Smooth muscle cell (in vitro differentiated cells): ENCODE results near the gene KLK5. TPM values are rescaled to one million over a fixed set of nuclear protein-coding genes. Genes with fewer than 3 reads are reported as not detected.

Experiments used
- DNase-seq: peaks from one replicate; lab custom pipeline; 2025; ENCODE audit not compliant: unreplicated experiment; lab: John Stamatoyannopoulos, UW
- H2AFZ ChIP-seq: fragments of 200-600 bp; sonication (generic); 2 replicates; pipeline ENCODE4 v1.6.0; 2016; ENCODE audit warnings: antibody characterized with exemption, low read depth, mild to moderate bottlenecking
- H3F3A ChIP-seq: fragments of 200-600 bp; sonication (generic); 2 replicates; pipeline ENCODE4 v1.6.0; 2017; ENCODE audit warnings: antibody characterized with exemption, low read depth
- H3K27ac ChIP-seq: fragments of 200-600 bp; sonication (generic); 2 replicates; pipeline ENCODE4 v1.5.1; 2016; ENCODE audit warnings: low read depth, mild to moderate bottlenecking
- H3K27me3 ChIP-seq: fragments of 200-600 bp; sonication (generic); 2 replicates; pipeline ENCODE4 v1.6.1; 2016; ENCODE audit warnings: low read depth, mild to moderate bottlenecking
- H3K36me3 ChIP-seq: fragments of 200-600 bp; sonication (generic); 2 replicates; pipeline ENCODE4 v1.5.1; 2016; ENCODE audit warnings: low read depth
- H3K4me1 ChIP-seq: fragments of 200-600 bp; sonication (generic); 2 replicates; pipeline ENCODE4 v1.5.1; 2016; ENCODE audit warnings: low read depth
- H3K4me2 ChIP-seq: fragments of 200-600 bp; sonication (generic); 2 replicates; pipeline ENCODE4 v1.6.0; 2016; ENCODE audit warnings: mild to moderate bottlenecking
- H3K4me3 ChIP-seq: fragments of 200-600 bp; sonication (generic); 2 replicates; pipeline ENCODE4 v1.5.1; 2016; ENCODE audit warnings: mild to moderate bottlenecking
- H3K79me2 ChIP-seq: fragments of 200-600 bp; sonication (generic); 2 replicates; pipeline ENCODE4 v1.6.0; 2016; ENCODE audit warnings: low read depth, mild to moderate bottlenecking
- H3K9ac ChIP-seq: fragments of 200-600 bp; sonication (generic); 2 replicates; pipeline ENCODE4 v1.6.0; 2016; ENCODE audit warnings: low read depth
- H3K9me3 ChIP-seq: fragments of 200-600 bp; sonication (generic); replicated peaks from 2 replicates; pipeline ENCODE4 v1.5.1; 2016; ENCODE audit warnings: low read depth
- H4K20me1 ChIP-seq: fragments of 200-600 bp; sonication (generic); 2 replicates; pipeline ENCODE4 v1.6.0; 2016; ENCODE audit warnings: low read depth
- WGBS: methylation state at CpG from one replicate; pipeline ENCODE4 v1.1.7; 2016; ENCODE audit warnings: low lambda C conversion rate; 5-methylcytosine and 5-hydroxymethylcytosine counted together
- polyA plus RNA-seq: library from polyadenylated mRNA; unstranded; fragments of >200 nt; fragmentation: Nextera tagmentation; extraction: Ambion mirVana; gene quantifications from 2 replicates; pipeline ENCODE4 v1.2.1, GENCODE V29; 2016
- total RNA-seq: library from RNA; depleted of rRNA; stranded (reverse); fragments of >200 nt; gene quantifications from 2 replicates; pipeline ENCODE4 v1.2.3, GENCODE V29; 2014
- TF ChIP-seq, protein P1 (sequence below): fragments of 200-600 bp; sonication (generic); IDR thresholded peaks from 2 replicates; pipeline ENCODE4 v1.5.1; 2017; ENCODE audit warnings: borderline replicate concordance, mild to moderate bottlenecking, antibody characterized with exemption; ENCODE audit not compliant: insufficient read depth, poor library complexity, severe bottlenecking

The KLK5 gene, protein sequence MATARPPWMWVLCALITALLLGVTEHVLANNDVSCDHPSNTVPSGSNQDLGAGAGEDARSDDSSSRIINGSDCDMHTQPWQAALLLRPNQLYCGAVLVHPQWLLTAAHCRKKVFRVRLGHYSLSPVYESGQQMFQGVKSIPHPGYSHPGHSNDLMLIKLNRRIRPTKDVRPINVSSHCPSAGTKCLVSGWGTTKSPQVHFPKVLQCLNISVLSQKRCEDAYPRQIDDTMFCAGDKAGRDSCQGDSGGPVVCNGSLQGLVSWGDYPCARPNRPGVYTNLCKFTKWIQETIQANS
- total RNA-seq = 0.18 and 1.2 TPM in 2 replicates
- 0.38 TPM in 1 of 2 replicates, not detected in the other for polyA plus RNA-seq

DNA sequence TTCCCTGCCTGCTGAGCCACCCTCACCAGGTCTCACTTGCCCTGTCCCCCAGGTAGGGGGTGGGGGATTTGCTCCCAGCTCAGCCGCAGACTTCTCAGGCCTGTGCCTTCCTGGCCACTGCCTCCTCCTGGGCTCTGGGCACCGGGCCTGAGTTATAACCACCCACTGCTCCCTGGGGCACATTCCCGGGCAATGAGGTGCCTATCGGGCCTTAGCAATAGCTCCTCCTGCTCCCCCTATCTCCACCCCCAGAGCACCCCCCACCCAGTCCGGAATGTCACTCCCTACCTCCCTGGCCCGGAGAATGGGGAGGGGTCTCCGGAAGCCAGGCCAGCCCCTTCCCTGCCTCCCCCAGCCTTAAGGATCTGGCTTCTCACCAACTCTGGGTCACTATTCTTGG, at the start of gene KLK5:
TSS of gene KLK5 (minus strand) at position 129 of the 400 bp plus-strand sequence. CDS start 381 bp downstream, outside the sequence.
- Histone ChIP-seq H3K4me2 (no peak within 1 kb of the TSS), H2AFZ (no peak within 1 kb of the TSS), H3K4me1 (no peaks in the 10 kb centered on the region), H3K36me3 (no peaks in the 10 kb centered on the region), H3K9ac (no peak within 1 kb of the TSS), H3F3A (no peaks in the 10 kb centered on the region), H3K27me3 (no peaks in the 10 kb centered on the region), H3K9me3 (no peaks in the 10 kb centered on the region), H3K27ac (no peak within 1 kb of the TSS), H4K20me1 (no peaks in the 10 kb centered on the region), H3K4me3 (no peak within 1 kb of the TSS), H3K79me2 (no peaks in the 10 kb centered on the region)
- DNase-seq = no peak
- 71% methylated on average over 7 of the region's 7 CpGs for WGBS
- TF ChIP-seq, protein P1, sequence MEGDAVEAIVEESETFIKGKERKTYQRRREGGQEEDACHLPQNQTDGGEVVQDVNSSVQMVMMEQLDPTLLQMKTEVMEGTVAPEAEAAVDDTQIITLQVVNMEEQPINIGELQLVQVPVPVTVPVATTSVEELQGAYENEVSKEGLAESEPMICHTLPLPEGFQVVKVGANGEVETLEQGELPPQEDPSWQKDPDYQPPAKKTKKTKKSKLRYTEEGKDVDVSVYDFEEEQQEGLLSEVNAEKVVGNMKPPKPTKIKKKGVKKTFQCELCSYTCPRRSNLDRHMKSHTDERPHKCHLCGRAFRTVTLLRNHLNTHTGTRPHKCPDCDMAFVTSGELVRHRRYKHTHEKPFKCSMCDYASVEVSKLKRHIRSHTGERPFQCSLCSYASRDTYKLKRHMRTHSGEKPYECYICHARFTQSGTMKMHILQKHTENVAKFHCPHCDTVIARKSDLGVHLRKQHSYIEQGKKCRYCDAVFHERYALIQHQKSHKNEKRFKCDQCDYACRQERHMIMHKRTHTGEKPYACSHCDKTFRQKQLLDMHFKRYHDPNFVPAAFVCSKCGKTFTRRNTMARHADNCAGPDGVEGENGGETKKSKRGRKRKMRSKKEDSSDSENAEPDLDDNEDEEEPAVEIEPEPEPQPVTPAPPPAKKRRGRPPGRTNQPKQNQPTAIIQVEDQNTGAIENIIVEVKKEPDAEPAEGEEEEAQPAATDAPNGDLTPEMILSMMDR = no peak

DNA sequence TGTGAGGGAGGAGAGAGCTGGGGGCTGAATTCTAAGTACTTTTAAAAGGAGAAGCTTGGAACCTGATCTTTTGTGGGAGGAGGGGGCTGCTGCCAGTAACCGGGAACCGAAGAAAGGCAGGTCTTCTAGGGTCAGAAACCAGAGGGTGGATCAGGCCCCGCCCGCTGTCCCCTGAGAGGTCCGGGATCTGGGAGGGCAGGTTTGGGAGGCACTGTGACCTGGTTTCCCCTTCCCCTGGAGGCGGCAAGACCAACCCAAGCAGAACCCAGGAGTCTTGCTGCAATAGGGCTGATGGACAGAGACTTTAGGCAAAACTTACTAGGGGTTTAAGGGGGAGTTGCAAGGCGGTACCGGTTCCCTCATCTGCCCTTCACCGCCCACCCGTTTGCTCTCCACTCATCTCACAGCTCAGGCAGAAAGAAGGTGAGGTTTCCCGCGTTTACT, 49.3 kb upstream of the KLK5 start:
- no peaks in the 10 kb centered on the region for H3K79me2 ChIP-seq
- no peaks in the 10 kb centered on the region for H3K9me3 ChIP-seq
- no peak overlapping the region for H3K4me3 ChIP-seq
- peaks cover 5% of the 10 kb centered on the region for H3K4me1 ChIP-seq
- TF ChIP-seq, protein P1 = no peak
- H3K27me3 ChIP-seq = peaks cover 7% of the 10 kb centered on the region
- H3K27ac ChIP-seq = no peak overlapping the region
- no peak overlapping the region for H3K9ac ChIP-seq
- no peaks in the 10 kb centered on the region for H4K20me1 ChIP-seq
- H3K4me2 ChIP-seq = no peak overlapping the region
- WGBS = 67% methylated on average over 12 of the region's 12 CpGs
- H3F3A ChIP-seq = no peaks in the 10 kb centered on the region
- no peaks in the 10 kb centered on the region for H3K36me3 ChIP-seq
- no peak for DNase-seq
- no peak overlapping the region for H2AFZ ChIP-seq

- Histone ChIP-seq H3K79me2 (no peaks in the 10 kb centered on the region), H3F3A (no peaks in the 10 kb centered on the region), H3K4me3 (no peak within 1 kb of the TSS), H3K9me3 (no peaks in the 10 kb centered on the region), H3K36me3 (no peaks in the 10 kb centered on the region), H3K27ac (no peak within 1 kb of the TSS), H3K4me1 (peaks cover 5% of the 10 kb centered on the region), H3K4me2 (no peak within 1 kb of the TSS), H2AFZ (no peak within 1 kb of the TSS), H3K27me3 (peaks cover 10% of the 10 kb centered on the region), H4K20me1 (no peaks in the 10 kb centered on the region), H3K9ac (no peak within 1 kb of the TSS)
- TF ChIP-seq, protein P1 = no peak
- 42% methylated on average over 7 of the region's 7 CpGs for WGBS
- no peak for DNase-seq
These were observed 48.7 kb upstream of the KLK5 start, which contains the start of gene KLK8 for GRCh38 chr19:51001515-51001914. KLK8 (minus strand) TSS chr19:51001604; CDS start chr19:51001167, 437 bp downstream.
